GM18526 (cell line): ENCODE data around the gene TLK1.

ENCODE experiments used
- POLR2A ChIP-seq: IDR thresholded peaks from 3 replicates; pipeline ENCODE4 v1.6.1; 2011; ENCODE audit not compliant: insufficient read length; ENCODE audit errors: extremely low read depth

TLK1 gene

GRCh38 chr2:171004363-171004762, 156.3 kb downstream of the TLK1 start:
- TF ChIP-seq POLR2A: no peak

- no peak for TF ChIP-seq POLR2A
Observed at GRCh38 chr2:170999654-171000053, 161.0 kb downstream of the TLK1 start.

GRCh38 chr2:170997893-170998597, 162.6 kb downstream of the TLK1 start:
- no peak for TF ChIP-seq POLR2A

- TF ChIP-seq POLR2A: no peak
Observed at GRCh38 chr2:170996316-170996715, 164.4 kb downstream of the TLK1 start.

GRCh38 chr2:170991398-170992182, 169.1 kb downstream of the TLK1 start:
- no peak for TF ChIP-seq POLR2A

GRCh38 chr2:170986566-170987258, 174.0 kb downstream of the TLK1 start:
- no peak for TF ChIP-seq POLR2A

GRCh38 chr2:170985407-170985806, 175.3 kb downstream of the TLK1 start:
- no peak for TF ChIP-seq POLR2A

GRCh38 chr2:170984079-170984478, 176.6 kb downstream of the TLK1 start:
- TF ChIP-seq POLR2A: no peak

GRCh38 chr2:170975943-170976270, 184.8 kb downstream of the TLK1 start:
- TF ChIP-seq POLR2A: no peak

GRCh38 chr2:170975127-170975942, 185.4 kb downstream of the TLK1 start:
- no peak for TF ChIP-seq POLR2A

GRCh38 chr2:170974304-170974993, 186.2 kb downstream of the TLK1 start:
- TF ChIP-seq POLR2A: no peak

GRCh38 chr2:170973492-170974303, 187.0 kb downstream of the TLK1 start:
- peak; percentile 64 for TF ChIP-seq POLR2A

GRCh38 chr2:170973225-170973491, 187.5 kb downstream of the TLK1 start:
- no peak for TF ChIP-seq POLR2A
